CD14-positive monocyte (primary cell): ENCODE data around the gene QSOX1. TPM values are rescaled to one million over a fixed set of nuclear protein-coding genes. Genes with fewer than 3 reads are reported as not detected.

Experiments used
- DNase-seq, 3 donors: peaks; one replicate each; pipeline ENCODE4 v3.0.0-alpha.2; 2011 to 2022
- H2AFZ ChIP-seq: 2 replicates; pipeline ENCODE4 v1.6.0; 2012; ENCODE audit warnings: mild to moderate bottlenecking, low read depth, low read length, inconsistent platforms; ENCODE audit not compliant: insufficient read depth, poor library complexity, severe bottlenecking
- H3K27ac ChIP-seq, 2 donors: 1 replicate in 1 of 2; 2 replicates in 1 of 2; pipeline ENCODE4 v1.5.1; 2012 to 2013; ENCODE audit warnings: low read length in 2 of 2, control low read depth in 1 of 2, inconsistent platforms in 1 of 2, low read depth in 1 of 2, mild to moderate bottlenecking in 1 of 2
- H3K27me3 ChIP-seq, 2 donors: one replicate each; pipeline versions ENCODE4 v1.6.0 to v1.6.1; 2011 to 2013; ENCODE audit warnings: low read length in 2 of 2; ENCODE audit not compliant: control insufficient read depth in 2 of 2, insufficient read depth in 2 of 2
- H3K36me3 ChIP-seq, 2 donors: replicated peaks in 1 of 2; 1 replicate in 1 of 2; 2 replicates in 1 of 2; pipeline versions ENCODE4 v1.5.1 to v1.6.1; 2012 to 2013; ENCODE audit warnings: low read length in 2 of 2, control low read depth in 1 of 2, inconsistent platforms in 1 of 2, mild to moderate bottlenecking in 1 of 2; ENCODE audit not compliant: insufficient read depth in 2 of 2, control insufficient read depth in 1 of 2
- H3K4me1 ChIP-seq, 2 donors: 1 replicate in 1 of 2; 2 replicates in 1 of 2; pipeline versions ENCODE4 v1.5.1 to v1.6.1; 2012 to 2013; ENCODE audit warnings: low read length in 2 of 2, control low read depth in 1 of 2, inconsistent platforms in 1 of 2, mild to moderate bottlenecking in 1 of 2, moderate library complexity in 1 of 2; ENCODE audit not compliant: insufficient read depth in 2 of 2, control insufficient read depth in 1 of 2
- H3K4me2 ChIP-seq: replicated peaks from 2 replicates; pipeline ENCODE3; 2012; ENCODE audit warnings: low read length, moderate library complexity, mild to moderate bottlenecking; ENCODE audit not compliant: poor library complexity, severe bottlenecking; ENCODE audit errors: extremely low read depth
- H3K4me3 ChIP-seq, 3 experiments: fragments of 200-600 bp in 1 of 3; sonication (generic) in 1 of 3; replicated peaks in 1 of 3; 1 replicate in 2 of 3; 2 replicates in 1 of 3; pipeline ENCODE4 v1.5.1; 2011 to 2013; ENCODE audit warnings: low read length in 3 of 3, mild to moderate bottlenecking in 3 of 3, control low read depth in 2 of 3, low read depth in 2 of 3, inconsistent platforms in 1 of 3, moderate library complexity in 1 of 3
- H3K79me2 ChIP-seq: 2 replicates; pipeline ENCODE4 v1.6.0; 2012; ENCODE audit warnings: mild to moderate bottlenecking, control low read depth, inconsistent platforms, low read length, moderate library complexity; ENCODE audit not compliant: insufficient read depth
- H3K9ac ChIP-seq: 2 replicates; pipeline ENCODE4 v1.6.0; 2017; ENCODE audit warnings: low read length, mild to moderate bottlenecking; ENCODE audit not compliant: insufficient read depth, poor library complexity, severe bottlenecking
- H3K9me3 ChIP-seq, 2 donors: replicated peaks in 1 of 2; 1 replicate in 1 of 2; 2 replicates in 1 of 2; pipeline versions ENCODE4 v1.5.1 to v1.6.1; 2012 to 2013; ENCODE audit warnings: low read length in 2 of 2, control low read depth in 1 of 2; ENCODE audit not compliant: control insufficient read depth in 1 of 2, insufficient read depth in 1 of 2
- H4K20me1 ChIP-seq: 2 replicates; pipeline ENCODE4 v1.6.0; 2012; ENCODE audit warnings: mild to moderate bottlenecking, low read length, control low read depth, moderate library complexity; ENCODE audit not compliant: insufficient read depth
- H3K27ac Mint-ChIP-seq, 7 donors: one replicate each; pipeline ENCODE4 v1.8.0; 2020; ENCODE audit warnings: mild to moderate bottlenecking in 7 of 7, mixed read lengths in 7 of 7, moderate library complexity in 6 of 7, inconsistent platforms in 2 of 7
- H3K27me3 Mint-ChIP-seq, 3 donors: one replicate each; pipeline ENCODE4 v1.8.0; 2021 to 2022; ENCODE audit warnings: low read depth in 3 of 3, mild to moderate bottlenecking in 3 of 3, mixed read lengths in 3 of 3, moderate library complexity in 3 of 3, inconsistent platforms in 1 of 3
- H3K36me3 Mint-ChIP-seq, 2 donors: one replicate each; pipeline ENCODE4 v1.8.0; 2020; ENCODE audit warnings: mixed read lengths in 2 of 2, inconsistent platforms in 1 of 2, mild to moderate bottlenecking in 1 of 2
- H3K4me1 Mint-ChIP-seq: one replicate; pipeline ENCODE4 v1.8.0; 2020; ENCODE audit warnings: mild to moderate bottlenecking, mixed read lengths
- H3K4me3 Mint-ChIP-seq, 2 donors: one replicate each; pipeline ENCODE4 v1.8.0; 2020; ENCODE audit warnings: mild to moderate bottlenecking in 2 of 2, mixed read lengths in 2 of 2, moderate library complexity in 1 of 2
- H3K9me3 Mint-ChIP-seq, 7 donors: one replicate each; pipeline ENCODE4 v1.8.0; 2020 to 2022; ENCODE audit warnings: mixed read lengths in 7 of 7, mild to moderate bottlenecking in 6 of 7, moderate library complexity in 6 of 7, inconsistent platforms in 2 of 7
- CTCF ChIP-seq: fragments of 200-600 bp; IDR thresholded peaks from one replicate; pipeline ENCODE4 v1.8.0; 2022; ENCODE audit warnings: antibody characterized with exemption, mild to moderate bottlenecking
- WGBS: methylation state at CpG from one replicate; pipeline ENCODE4 v1.1.5; 2013; ENCODE audit warnings: missing lambda C conversion rate; ENCODE audit not compliant: insufficient coverage; 5-methylcytosine and 5-hydroxymethylcytosine counted together
- intact Hi-C, 2 donors: fragments of 100-400 bp; cut with micrococcal nuclease; formaldehyde crosslinking; loops; one replicate each; pipeline versions ENCODE4 v1.15.0 to v1.15.1; 2023
- polyA plus RNA-seq, 3 donors: library from polyadenylated mRNA; depleted of rRNA in 1 of 3; unstranded in 2 of 3; stranded (reverse) in 1 of 3; fragments of 300-500 nt in 2 of 3; fragments of >200 nt in 1 of 3; fragmentation: Illumina TruSeq in 2 of 3; gene quantifications; 1 replicate in 2 of 3; 2 replicates in 1 of 3; pipeline ENCODE4 v1.2.3, GENCODE V29; 2012 to 2021

Gene QSOX1
- polyA plus RNA-seq, 3 donors = 34.5 to 86.5 (median 35.8) TPM

DNA sequence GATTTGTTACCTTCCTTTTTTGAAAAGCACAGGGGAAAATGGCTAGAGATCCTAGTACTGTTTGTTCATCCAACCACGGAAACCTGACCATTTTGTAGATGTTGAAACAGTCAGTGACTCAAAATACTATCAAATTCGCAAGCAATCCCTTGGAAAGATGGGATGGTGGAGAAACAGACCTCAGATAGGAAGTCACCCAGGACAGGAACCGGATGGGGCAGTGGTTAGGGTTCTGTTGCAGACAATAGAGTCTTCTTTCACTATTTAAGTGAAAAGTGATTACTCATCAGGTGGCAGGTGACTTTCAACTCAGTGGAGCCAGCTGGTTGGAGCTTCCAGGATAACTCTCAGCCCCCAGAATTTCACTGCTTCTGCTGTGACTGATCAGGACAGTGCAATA, 92.4 kb downstream of the QSOX1 start:
- no peaks in the 10 kb centered on the region for H3K36me3 ChIP-seq
- peaks cover 11 to 13% of the 10 kb centered on the region in 2 donors for H3K27me3 ChIP-seq
- H3K79me2 ChIP-seq = no peaks in the 10 kb centered on the region
- intact Hi-C loops = no loop called here
- no peak overlapping the region for H3K27ac ChIP-seq
- Mint-ChIP-seq H3K27ac (no peak overlapping the region), H3K27me3 (peaks cover 21 to 27% (median 25%) of the 10 kb centered on the region in 3 donors), H3K9me3 (no peaks in the 10 kb centered on the region), H3K4me3 (no peak overlapping the region), H3K4me1 (peaks cover 10% of the 10 kb centered on the region), H3K36me3 (no peaks in the 10 kb centered on the region)
- H3K4me2 ChIP-seq = no peak overlapping the region
- WGBS = 33% methylated on average over 1 of the region's 3 CpGs
- DNase-seq = peak in 2 of 3 donors; percentile 27 to 39
- H3K9me3 ChIP-seq = no peaks in the 10 kb centered on the region
- no peak overlapping the region for H2AFZ ChIP-seq
- H3K9ac ChIP-seq = no peak overlapping the region
- H3K4me3 ChIP-seq = no peak overlapping the region
- no peaks in the 10 kb centered on the region for H4K20me1 ChIP-seq
- peaks cover 6 to 9% of the 10 kb centered on the region in 2 donors for H3K4me1 ChIP-seq
- TF ChIP-seq CTCF = no peak

DNA sequence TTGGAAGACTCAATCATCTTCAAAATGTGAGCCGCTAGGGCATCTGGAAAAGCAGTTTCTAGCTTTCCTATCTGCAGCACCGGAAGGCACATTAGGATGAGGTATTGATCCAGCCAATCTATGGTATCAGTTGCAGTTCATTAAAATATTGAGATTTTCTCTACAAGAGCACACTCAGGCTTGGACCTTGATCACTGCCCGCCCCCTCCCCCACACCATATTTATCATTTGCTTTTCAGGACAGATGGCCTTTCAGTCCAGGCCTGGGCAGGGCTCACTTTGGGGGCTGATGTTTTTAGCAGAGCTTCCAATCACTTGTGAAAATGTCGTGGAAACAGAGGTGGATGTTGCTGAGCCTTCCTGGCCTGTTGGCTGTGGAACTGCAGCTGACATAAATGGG, 92.9 kb downstream of the QSOX1 start:
- H3K4me3 ChIP-seq = no peak overlapping the region
- 95% methylated on average over 2 of the region's 4 CpGs for WGBS
- peaks cover 9 to 12% of the 10 kb centered on the region in 2 donors for H3K4me1 ChIP-seq
- H3K9ac ChIP-seq = no peak overlapping the region
- H2AFZ ChIP-seq = no peak overlapping the region
- H3K36me3 Mint-ChIP-seq = no peaks in the 10 kb centered on the region
- TF ChIP-seq CTCF = no peak
- H3K36me3 ChIP-seq = no peaks in the 10 kb centered on the region
- peaks cover 8 to 9% of the 10 kb centered on the region in 2 donors for H3K27me3 ChIP-seq
- peaks cover 12% of the 10 kb centered on the region for H3K4me1 Mint-ChIP-seq
- no peak overlapping the region for H3K27ac ChIP-seq
- H3K4me3 Mint-ChIP-seq = no peak overlapping the region
- no peak overlapping the region for H3K4me2 ChIP-seq
- H3K9me3 ChIP-seq = no peaks in the 10 kb centered on the region
- no peak overlapping the region for H3K27ac Mint-ChIP-seq
- no peaks in the 10 kb centered on the region for H4K20me1 ChIP-seq
- H3K79me2 ChIP-seq = no peaks in the 10 kb centered on the region
- H3K27me3 Mint-ChIP-seq = peaks cover 16 to 23% (median 21%) of the 10 kb centered on the region in 3 donors
- no peak for DNase-seq
- intact Hi-C loops = no loop called here
- H3K9me3 Mint-ChIP-seq = no peaks in the 10 kb centered on the region
